Activated T-cell treated with anti-CD3 and anti-CD28 coated beads, Interleukin-2, amount 50 U/mL, for 1 hour (primary cell): ENCODE data around the gene PLEKHA6.

Experiments
- DNase-seq: peaks from one replicate; pipeline ENCODE4 v3.0.0-alpha.2; 2020

PLEKHA6 gene

DNA sequence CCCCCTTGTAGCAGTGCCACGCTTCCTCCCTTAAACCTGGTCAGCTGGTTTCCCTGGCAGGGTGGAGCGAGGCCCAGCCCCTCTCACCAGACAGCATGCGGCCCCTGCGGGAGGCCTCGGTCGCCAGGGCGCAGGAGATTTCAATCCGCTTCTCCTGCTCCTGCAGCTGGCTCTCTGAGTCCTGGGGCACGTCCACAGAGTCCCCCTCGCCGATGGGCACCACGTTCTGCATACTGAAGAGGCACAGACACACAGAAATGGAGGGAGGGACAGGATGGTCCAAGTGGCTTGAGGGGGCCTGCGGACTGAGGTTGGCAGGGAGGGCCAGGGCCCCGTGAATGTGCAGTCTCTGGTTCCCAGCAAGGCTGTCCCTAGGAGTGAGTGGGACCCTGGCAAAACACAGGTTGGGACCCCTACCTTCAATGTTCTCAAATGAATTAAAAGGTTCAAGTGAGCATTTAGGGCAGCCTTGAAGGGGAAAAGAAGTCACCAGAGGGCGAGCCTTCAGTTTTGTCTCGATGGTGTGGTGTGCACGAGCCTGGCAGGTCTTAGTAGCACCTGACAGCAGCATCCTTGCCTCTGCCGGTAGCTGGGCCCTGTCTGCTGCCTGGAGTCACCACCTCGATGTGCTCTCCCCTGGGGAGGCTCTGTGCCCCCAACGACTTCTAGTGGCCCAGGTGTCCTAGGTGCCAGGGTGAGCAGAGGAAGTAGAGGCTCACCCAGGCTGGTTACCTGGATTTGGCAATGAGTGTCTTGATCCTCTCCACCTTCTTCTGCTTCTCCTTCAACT is 131.5 kb downstream of the PLEKHA6 start:
- no peak for DNase-seq

DNA sequence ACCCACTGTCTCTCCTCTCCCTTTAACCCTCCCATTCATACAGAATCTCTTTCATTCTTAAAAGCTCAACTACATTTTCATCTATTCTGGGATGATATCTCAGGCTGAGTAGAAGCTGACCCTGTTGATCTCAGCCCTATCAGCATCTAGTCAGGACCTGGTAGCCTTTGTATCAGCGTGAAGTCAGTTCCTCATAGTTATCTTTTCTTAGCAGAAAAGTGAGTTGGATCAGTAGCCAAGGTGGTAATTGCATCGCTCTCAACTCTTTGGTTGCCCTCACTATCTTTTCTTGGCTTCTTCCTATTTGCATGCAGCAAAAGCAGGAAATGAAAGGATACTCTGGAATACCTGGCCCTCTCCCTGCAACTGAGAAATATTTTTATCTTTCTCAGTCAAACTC is 132.4 kb downstream of the PLEKHA6 start:
- no peak for DNase-seq

DNA sequence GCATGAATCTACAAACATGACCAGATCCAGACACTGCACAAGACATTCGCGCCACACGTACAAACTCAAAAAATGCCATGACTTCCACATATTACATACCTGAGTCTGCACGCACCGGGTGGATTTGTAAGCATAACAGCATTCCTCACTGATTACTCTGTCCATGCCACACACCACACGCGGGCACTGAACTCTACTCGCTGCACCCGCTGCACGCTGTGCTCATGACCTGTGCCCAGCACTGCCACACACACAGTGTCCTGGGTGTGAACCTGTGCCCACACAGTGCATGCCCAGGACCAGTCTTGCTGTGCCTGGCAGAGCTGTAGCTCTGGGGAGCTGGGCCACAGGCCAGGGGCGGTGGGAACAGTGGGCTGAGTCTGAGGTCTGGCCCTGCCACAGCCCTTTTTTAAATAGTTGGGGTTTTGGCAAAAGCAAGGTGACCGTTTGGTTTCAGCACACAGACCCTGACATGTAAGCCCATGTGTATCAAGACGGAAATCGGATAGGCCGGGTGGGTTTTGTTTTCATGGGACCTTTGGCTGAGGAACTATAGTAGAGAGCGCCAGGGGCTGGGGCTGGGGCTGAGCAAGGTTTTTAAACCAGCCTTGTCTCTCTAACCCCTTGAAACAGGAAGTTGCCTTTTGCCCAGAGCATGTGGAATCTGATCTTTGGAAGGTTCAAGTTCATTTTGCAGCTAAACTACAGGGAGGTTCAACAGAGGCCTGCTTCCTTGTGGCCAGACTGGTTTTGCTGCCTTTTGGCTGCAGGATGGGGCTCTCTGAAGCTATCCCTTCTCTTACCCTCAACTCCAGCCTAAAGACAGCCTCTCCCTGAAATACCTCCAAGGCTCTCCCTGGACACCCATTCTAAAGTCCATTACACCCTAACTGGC is 133.6 kb downstream of the PLEKHA6 start:
- DNase-seq: no peak

DNA sequence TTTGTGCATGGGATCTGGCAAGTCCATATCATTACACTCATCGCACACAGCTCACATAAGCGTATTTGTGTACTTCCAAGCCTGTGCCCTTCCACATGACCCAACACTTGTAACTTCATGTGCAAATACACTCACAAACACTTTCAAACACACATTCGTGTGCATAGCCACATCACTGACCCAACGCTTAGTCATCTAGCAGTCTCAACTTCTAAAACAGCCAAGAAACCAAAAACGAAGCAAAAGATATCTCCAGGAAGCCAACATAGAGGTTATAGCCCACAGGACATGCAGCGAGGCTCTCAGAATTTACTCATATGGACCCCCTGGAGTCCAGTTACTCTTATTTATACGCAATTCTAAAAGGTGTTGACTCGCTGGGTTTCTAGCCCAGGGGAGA is 135.1 kb downstream of the PLEKHA6 start:
- no peak for DNase-seq

DNA sequence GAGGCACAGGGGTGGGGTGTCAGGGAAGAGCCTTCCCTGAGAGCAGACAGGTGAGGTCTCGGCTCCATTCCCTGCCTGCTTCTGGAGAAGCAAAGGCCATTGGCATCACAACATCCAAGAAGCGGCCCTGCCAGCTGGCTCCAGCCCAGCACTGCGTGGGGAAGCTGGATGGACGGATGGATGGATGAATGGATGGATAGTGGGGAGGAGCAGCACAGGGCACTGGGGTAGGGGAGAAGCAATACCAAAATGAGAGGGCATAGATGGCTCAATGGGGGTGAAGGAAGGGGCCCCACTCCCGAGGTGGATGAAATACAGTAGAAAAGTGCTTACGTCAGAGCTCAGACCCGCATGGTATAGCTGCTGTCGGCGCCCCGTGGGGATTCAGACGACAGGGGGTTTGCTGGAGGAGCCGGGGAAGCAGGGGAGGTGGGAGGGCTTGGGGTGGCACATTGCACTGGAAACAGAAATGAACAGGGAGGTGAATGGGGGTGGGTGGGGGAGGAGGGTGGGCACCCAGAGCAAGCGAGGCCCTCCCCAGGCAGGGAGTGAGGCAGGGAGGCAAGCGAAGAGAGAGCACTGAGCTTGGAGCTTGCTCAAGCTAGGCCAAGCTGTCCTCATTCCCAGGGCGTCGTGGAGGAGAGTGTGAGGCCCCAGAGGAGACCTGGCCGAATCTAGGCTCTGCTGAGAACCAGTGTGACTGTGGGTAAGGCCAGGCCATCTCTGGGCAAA is 136.4 kb downstream of the PLEKHA6 start:
- DNase-seq: no peak

DNA sequence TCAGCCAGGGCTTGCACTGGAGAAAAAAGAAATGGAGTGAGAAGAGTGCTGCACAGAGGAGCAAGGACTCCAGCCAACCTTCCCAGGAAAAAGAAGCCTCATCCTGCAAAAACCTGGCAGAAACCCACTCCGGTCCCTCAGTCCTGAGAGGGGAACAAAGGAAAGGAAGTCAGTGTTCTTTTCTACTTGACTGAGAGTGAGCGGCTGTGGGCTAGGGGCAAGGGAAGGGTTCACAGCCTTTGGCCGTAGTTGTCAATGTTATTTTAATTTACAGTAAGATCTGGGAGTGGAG is 137.0 kb downstream of the PLEKHA6 start:
- no peak for DNase-seq

DNA sequence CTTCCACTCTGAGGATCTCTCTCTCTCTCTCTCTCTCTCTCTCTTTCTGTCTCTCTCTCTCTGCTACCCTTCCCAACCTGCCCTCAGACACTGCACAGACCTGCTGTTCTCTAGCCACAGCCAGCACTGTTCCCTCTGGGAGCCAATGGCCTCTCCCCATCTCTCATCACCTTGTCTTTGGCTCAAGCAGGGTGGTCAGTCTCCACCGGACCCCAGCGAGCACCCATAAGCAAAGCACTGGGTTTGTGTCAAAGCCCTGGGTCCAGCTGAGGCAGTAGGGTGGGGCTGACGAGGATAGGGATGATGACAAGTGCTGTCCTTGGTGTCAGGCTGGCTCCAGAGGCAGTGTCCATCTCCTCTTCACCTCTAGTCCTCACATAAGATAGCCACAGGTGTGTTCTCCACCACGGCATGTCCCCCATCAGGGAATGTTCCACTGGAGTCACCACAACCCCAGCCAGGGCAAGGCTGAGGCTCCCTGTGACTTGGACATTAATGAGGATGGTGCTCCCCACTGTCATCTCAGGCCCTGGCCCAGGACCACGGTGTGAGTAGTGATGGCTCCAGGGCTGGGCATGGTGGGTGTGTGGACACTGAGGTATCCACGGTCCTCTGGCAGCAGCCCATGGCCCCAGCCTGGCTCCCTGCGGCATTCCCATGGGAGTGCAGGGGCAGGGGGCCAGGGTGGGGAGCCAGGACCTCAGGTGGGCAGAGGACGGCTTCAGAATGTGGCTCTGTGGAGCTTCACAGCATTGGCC is 137.5 kb downstream of the PLEKHA6 start:
- DNase-seq: no peak

DNA sequence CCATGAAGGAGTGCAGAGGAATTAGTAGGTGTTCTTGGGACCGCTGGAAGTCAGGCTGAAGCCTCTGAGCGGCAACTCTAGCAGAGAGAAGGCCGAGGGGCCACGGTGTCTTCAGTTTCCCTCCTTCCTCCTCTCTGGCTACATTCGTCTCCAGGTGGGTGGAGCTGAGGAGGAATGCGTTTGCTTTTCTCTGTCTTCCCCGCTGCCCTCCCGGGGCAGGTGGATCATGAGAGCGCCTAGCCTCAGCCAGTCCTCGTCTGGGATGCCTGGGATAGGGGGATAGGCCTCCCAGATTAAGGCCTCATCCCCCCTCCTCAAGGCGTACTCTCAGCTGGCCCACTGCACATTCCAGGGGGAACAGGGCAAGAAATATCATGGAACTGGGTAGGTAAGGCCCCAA is 138.5 kb downstream of the PLEKHA6 start:
- DNase-seq: no peak

DNA sequence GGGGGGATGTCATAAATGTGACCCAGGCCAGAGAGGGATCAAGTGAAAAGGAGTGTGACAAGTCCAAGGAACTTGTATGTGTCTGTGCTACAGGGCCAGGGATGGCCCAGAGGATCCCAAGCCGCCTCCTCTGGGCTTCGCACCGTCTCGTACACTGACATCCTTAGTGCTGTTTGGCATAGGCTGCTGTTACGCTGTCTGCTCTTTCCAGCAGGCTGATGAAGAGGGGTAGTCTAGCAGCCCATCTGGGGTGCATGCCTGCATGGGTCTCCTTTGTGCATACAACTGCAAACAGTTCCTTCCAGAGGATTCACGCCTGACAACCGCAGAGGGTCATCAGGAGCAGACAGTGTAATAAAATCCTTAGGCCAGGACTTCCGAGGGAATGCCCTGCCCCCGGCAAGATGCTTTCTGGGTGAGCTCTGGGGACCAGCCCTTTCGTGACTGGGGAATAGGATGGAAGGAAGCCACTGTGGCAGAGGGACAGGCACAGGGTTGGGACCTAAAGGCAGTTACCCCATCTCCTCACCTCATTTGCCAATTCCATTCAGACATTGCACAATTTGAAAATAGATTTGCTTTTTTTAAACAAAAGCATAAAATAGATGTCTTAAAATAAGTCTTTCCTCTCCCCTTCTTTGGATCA is 139.6 kb downstream of the PLEKHA6 start:
- DNase-seq: no peak

DNA sequence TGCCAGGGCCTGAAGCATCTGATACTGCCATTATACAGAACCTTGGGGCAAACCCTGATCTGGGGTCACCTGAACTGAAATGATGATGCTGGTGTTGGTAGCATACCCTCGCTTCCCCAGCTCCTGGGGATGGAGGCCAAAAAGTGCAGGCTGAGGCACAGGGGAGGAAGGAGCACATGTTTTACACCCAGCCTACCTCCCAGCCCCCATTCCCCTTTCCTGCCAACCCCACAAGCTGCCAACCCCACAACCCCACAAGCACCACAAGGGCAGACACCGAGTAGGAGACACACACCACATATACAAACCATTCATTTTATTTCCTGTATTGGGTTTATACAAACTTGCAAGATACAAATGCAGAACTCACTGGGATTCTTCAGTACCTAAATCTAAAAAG is 141.2 kb downstream of the PLEKHA6 start:
- no peak for DNase-seq

DNA sequence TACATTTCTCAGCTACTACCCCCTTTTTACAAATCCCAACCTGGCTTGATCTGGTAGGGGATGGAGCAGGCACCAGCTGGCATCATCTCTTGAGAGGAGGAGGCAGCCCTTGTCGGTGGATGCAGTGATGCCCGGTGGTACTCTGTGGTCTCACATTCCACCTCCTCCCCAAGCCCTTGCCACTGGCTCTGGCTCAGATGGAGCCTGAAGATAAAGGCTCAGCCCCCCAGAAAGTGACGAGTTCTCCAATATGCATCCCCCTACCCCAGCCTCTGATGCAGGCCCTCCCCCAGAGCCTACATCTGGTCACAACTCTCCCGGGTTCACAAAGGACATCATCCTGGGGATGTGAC is 142.1 kb downstream of the PLEKHA6 start:
- no peak for DNase-seq

DNA sequence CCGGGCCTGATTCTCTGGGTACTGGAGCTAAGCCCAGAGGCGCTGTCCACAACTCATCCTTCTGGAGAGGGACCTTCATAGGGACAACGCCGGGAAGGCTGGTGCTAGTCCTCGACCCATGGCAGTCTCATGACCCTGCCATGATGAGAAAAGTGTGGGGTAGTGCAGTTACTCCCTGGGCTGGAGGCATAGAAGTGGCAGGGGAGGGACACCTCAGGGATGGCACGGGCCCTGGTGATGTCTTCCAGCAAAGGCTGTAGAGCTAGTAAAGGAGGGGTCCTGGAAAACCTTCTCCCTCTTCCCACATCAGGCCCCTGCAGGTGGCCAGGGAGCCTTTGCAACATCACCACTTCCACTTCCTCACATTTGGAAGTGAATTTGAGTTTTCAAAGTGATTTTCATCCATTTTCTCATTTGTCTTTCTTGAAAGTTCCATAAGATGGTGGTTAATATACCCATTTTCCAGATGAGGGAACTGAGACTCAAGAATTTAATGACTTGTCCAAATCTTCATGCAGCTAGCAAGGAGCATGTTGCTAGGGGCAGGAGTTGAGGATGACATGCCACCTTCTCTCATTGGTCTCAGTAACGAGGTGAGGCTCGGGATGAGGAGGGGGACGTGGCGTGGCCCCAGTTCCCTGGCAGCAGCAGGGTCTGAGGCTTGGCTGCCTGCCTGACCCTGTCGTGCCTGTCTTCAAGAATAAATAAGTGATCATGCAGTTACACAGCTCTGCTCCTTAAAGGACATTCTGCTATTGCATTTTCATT is 142.7 kb downstream of the PLEKHA6 start:
- no peak for DNase-seq

DNA sequence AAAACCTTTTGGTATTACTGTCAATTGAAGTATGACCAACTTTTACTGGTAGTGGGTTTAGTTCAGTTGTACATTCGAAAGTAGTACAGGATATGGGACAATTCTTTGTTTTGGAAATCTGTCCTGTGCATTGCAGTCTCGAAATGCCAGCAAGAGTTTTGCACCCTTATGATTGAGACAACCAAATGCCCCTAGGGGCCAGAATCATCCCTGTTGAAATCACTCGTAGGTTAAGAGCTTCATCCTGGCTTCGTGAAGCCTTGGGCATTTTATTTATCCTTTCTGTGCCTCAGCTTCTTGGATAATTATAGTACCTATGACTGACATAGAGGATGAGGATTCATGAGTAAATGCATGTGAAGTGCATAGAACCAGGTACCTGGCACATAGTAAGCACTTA is 143.5 kb downstream of the PLEKHA6 start:
- DNase-seq: no peak

DNA sequence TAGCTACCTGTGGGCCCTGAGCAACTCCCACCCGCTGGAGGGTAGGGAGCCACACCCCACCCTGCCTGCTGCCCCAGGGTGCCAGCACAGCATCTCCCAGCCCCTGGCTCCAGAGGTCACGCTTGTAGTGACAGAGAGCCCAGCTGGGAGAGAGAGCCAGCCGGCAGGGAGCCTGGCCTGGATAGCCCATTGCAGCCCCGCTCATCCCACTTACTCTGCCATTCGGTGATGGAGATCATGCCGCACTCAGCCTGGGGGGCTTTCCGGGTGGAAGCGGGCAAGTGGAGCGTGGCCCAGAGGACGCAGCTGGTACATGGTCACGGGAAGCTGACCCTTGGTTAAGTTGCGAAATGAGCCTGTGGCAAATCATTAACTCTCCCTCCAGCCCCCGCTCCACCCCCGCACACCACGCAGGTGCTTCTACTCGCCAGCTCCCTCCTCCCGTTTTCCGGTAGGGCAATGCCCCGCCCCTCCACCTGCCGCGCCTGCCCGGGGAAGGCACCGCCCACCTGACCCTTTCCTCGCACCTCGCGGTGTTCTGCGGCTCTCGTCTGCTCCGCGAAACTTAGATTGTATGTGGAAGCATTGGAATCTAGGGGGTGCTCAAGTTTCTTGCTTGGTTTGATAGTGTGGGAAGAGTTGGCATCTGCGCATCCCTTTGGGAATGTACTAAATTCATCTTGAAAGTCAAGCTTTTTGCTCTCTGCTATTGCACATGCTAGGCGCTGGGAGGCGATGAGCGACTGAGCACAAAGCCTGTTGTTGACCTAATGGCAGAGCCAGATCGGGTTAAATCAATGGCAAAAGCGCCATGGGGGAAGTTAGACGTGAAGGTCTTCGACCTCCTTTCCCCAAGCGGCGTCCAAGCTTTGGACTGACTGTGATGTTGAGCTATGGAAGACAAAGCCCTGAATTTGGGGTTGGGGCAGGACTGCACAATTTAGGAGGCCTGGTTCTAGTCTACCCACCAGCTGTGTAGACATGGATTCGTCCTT is 145.8 kb downstream of the PLEKHA6 start, which contains the start of gene GOLT1A:
GOLT1A (minus strand) TSS at position 321 of the 995 bp plus-strand sequence; CDS start at position 239, 82 bp downstream.
- DNase-seq: peak; percentile 44

DNA sequence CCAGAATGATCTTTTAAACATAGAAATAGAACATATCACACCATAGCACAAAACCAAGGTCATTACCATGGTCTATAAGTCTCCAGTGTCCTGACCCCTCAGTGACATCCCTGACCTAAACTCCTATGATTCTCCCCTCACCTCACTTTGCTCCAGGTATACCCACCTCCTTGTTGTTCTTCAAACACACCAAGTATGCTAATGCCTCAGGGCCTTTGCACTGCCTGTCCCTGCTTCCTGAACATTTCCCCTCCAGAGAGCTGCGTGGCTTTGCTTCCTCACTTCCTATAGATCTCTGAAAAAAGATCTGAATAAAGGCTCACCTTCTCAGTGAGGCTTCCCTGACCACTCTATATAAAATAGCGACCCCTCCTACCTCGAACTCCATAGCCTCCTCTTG is 147.0 kb downstream of the PLEKHA6 start:
- DNase-seq: no peak

DNA sequence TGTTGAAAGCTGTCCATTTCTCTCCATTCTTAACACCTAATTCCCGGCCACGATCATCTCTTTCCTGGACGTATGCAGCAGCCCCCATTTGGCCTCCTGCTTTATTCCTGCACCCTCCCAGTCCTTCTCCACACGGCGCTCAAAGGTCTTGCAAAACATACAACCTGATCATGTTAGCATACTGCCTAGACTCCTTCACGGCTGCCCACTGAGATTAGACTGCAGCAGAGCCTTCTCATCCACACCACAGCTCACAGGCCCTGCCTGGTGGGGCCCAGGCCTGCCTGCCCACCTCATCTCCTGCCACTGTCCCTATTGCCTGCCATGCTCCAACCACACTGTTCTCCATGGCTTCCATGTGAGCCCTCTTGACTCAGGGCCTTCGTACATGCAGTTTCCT is 148.7 kb downstream of the PLEKHA6 start:
- DNase-seq: no peak

DNA sequence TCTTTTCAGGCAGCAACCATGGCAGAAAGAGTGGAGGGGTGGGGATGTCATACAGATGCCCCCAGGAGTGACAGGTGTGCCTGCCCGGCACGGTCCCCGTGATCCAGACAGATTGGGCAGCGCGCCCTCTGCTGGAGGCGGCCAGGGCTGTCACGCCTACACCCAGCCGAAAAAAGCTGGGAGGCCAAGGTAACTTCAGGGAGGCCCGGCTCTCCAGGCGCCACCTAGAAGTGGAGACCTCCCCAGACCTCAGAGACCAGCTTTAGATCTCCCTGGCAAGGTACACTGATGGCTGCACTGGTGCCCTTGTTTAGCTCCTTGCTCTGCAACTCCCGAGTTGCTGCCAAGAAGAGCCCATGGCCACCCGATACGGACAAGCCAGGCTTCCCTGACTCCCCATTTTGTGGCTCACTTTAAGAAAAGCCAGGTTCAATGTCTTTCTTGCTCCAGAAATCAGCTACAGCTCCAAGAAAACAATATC is 152.6 kb downstream of the PLEKHA6 start:
- peak; percentile 81 for DNase-seq

DNA sequence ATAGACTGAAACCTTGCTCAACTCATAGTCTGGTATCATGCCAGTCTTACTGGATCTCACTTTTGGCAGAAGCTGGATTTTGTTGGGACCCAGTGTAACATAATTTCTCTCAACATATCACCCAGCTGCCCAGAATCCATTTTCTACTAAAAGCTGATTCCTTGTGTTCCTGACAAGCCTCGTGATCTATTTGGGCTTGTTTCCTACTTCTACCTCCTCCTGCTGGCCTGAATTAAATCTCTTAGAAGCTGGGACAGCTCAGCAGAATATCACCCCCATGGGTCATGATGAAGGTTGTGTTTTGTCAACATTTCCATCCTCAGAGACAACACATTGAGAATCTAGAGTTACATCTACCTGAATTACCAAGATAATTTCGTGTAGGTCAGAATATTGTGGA is 153.6 kb downstream of the PLEKHA6 start:
- DNase-seq: no peak

DNA sequence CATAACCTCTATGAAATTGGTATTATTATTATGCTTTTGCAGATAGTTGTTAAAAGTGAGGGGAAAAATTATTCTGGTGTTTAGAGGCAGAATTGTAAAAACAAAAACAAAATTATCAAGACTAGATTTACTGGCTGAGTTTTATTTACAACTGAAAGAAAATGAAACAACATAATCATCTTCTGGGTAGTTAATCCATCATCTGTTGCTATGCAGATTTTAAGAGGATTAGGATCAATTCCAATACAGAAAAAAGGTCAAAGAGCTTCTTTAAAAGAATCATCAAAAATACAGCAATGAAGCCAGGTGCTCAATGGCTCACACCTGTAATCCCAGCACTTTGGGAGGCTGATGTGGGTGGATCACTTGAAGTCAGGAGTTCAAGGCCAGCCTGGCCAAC is 154.2 kb downstream of the PLEKHA6 start:
- DNase-seq: no peak

DNA sequence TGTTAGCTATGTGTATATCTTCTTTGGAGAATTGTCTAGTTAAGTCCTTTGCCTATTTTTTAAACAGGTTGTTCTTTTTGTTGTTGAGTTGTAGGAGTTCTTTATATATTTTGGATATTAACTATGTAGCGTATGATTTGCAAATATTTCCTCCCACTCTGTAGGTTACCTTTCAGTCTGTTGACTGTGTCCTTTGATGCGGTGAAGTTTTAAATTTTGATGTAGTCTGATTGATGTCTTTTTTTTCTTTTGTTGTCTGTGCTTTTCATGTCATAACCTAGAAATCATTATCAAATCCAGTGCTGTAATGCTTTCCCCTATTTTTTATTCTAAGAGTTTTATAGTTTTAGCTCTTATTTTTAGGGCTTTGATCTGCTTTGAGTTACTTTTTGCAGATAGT is 154.8 kb downstream of the PLEKHA6 start:
- no peak for DNase-seq
